HG03442 (cell line): ENCODE measurements around the gene UNC13A.

Experiments
- ATAC-seq: cut with Tn5 transposase; IDR thresholded peaks from one replicate; pipeline ENCODE4 v1.9.1; 2021; ENCODE audit warnings: mild to moderate bottlenecking, moderate library complexity; ENCODE audit not compliant: unreplicated experiment

UNC13A gene

DNA sequence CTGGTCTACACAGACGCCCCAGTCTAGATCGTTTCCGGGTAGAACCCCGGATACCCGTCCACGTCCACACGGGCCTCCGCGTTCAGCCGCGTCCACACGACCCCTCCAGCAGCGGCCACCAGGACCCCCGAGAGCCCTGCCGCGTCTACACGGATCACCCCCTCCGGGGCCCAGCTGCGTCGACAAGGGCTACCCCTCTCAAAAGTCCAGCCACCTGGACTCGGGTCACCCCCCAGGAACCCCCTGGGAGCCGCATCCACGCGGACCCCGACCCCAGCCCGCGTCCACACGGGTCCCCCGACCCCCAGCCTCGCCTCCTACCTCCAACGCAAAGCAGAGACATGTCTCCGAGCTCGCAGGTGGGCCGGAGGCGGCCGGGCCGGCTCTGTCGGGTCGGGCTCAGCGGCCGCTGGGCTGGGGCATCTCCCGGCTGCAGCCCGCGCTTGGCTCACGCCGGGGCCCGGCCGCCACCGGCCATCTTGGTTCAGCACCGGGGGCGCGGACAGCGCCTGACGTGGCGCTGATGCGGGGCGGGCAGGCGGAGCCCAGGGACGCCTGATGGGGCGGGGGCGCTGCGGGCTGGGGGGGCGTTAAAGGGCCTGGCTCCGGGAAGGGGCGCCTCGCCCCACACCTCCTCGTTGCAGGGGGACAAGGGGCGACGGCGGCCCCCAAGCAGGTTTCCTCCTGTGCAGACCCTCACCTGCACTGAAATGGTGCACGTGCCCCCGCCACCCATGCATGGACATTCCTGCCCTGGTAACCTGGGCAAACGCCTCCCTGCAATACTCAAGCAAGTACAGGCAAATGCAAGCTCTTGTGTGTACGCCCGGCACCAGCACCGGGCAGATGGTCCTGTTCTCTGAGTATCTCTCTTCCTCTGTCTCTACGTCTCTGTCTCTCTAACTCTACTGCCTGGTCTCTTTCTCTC is at the start of gene UNC13A:
TSS of gene UNC13A (minus strand) at position 498 of the 928 bp plus-strand sequence. CDS start at position 343, 155 bp downstream.
- ATAC-seq: no peak

DNA sequence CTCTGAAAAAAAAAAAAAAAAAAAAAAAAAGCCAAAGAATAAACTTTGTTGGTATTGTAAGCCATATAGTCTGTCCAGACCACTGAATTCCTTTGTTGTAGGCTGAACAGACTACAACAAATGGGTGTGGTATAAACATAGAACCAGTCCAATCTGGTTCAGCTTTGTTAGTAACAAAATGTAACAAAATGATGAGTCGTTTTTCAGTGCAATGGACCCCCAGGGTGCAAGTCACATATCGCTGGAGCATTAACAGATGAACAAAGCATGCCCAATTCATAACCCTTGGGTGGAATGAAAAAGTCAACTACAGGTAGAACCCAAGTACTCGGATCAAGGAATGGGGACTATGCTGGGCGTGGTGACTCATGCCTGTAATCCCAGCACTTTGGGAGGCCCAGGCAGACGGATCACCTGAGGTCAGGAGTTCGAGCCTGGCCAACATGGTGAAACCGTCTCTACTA is 49.6 kb upstream of the UNC13A start:
- ATAC-seq: no peak

DNA sequence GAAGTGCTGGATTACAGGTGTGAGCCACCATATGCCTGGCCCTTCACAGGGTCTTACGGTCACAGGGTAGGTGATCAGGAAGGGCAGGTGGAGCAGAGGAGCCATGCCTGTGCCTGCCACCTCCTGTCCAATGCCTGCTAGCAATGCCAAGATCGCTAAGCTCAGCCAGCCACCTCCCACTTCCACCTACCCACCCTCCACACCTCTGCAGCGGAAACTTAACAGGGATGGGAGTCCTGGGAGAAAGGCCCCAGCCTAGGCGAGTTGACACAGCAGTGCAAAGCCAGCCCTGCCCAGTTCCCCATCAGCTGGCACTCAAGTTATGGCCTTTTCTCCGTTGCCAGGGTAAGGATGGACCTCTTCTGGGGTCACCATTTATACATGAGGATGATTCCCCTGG is 47.3 kb upstream of the UNC13A start:
- ATAC-seq: no peak

DNA sequence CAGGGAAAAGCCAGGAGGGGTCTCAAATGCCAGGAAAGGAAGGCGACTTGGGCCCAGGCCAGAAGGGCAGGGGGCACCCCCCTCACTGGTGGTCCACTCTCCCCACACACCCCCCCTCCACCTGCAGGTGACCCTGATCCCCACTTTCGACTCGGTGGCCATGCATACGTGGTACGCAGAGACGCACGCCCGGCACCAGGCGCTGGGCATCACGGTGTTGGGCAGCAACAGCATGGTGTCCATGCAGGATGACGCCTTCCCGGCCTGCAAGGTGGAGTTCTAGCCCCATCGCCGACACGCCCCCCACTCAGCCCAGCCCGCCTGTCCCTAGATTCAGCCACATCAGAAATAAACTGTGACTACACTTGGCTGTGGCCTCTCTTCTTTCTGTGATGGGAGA is 46.0 kb upstream of the UNC13A start:
- ATAC-seq: no peak

DNA sequence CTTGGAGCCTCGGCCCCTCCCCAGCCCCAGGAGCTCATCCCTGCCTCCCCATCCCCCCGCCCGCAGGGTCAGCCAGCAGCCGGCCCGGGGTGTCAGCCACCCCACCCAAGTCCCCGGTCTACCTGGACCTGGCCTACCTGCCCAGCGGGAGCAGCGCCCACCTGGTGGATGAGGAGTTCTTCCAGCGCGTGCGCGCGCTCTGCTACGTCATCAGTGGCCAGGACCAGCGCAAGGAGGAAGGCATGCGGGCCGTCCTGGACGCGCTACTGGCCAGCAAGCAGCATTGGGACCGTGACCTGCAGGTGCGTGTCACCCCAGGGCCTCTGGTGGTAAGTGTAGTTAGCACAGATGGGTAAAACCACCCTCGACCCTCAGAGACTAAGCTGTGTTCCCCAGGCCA is 45.0 kb upstream of the UNC13A start:
- ATAC-seq: no peak

DNA sequence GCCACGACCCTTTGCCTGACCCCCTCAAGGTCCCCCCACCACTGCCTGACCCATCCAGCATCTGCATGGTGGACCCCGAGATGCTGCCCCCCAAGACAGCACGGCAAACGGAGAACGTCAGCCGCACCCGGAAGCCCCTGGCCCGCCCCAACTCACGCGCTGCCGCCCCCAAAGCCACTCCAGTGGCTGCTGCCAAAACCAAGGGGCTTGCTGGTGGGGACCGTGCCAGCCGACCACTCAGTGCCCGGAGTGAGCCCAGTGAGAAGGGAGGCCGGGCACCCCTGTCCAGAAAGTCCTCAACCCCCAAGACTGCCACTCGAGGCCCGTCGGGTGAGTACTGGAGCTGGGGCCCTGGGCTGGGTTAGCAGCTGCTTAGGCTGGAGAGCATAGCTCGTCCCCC is 39.7 kb upstream of the UNC13A start:
- no peak for ATAC-seq

DNA sequence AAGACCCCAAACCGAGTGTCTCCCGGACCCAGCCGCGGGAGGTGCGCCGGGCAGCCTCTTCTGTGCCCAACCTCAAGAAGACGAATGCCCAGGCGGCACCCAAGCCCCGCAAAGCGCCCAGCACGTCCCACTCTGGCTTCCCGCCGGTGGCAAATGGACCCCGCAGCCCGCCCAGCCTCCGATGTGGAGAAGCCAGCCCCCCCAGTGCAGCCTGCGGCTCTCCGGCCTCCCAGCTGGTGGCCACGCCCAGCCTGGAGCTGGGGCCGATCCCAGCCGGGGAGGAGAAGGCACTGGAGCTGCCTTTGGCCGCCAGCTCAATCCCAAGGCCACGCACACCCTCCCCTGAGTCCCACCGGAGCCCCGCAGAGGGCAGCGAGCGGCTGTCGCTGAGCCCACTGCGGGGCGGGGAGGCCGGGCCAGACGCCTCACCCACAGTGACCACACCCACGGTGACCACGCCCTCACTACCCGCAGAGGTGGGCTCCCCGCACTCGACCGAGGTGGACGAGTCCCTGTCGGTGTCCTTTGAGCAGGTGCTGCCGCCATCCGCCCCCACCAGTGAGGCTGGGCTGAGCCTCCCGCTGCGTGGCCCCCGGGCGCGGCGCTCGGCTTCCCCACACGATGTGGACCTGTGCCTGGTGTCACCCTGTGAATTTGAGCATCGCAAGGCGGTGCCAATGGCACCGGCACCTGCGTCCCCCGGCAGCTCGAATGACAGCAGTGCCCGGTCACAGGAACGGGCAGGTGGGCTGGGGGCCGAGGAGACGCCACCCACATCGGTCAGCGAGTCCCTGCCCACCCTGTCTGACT is 39.0 kb upstream of the UNC13A start:
- ATAC-seq: no peak

DNA sequence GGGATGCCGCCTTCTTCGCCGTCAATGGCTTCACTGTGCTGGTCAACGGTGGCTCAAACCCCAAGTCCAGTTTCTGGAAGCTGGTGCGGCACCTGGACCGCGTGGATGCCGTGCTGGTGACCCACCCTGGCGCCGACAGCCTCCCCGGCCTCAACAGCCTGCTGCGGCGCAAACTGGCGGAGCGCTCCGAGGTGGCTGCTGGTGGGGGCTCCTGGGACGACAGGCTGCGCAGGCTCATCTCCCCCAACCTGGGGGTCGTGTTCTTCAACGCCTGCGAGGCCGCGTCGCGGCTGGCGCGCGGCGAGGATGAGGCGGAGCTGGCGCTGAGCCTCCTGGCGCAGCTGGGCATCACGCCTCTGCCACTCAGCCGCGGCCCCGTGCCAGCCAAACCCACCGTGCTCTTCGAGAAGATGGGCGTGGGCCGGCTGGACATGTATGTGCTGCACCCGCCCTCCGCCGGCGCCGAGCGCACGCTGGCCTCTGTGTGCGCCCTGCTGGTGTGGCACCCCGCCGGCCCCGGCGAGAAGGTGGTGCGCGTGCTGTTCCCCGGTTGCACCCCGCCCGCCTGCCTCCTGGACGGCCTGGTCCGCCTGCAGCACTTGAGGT is 38.1 kb upstream of the UNC13A start:
- ATAC-seq: no peak

DNA sequence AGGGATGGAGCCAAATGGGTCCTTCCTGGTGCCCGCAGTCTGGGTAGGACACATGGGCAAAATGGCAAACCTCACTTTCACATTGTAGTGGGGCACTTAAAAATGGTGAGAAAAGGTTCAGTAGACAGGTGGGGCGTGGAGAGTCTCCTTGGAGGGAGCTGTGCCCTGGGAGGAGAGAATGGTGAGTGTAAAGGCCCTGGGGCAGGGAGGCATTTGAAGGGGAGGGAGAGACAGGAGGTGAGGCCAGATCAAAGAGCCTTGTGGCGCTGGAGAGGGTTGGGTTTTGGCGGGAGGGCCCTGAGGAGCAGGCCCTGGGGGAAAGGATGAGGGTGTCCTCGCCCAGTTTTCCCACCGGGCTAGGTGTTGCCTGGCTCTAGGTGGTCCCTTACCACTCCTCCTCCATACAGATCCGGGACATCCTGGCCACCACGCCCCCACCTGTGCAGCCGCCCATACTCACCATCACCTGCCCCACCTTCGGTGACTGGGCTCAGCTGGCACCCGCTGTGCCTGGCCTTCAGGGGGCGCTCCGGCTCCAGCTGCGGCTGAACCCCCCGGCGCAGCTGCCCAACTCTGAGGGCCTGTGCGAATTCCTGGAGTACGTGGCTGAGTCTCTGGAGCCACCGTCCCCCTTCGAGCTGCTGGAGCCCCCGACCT is 37.4 kb upstream of the UNC13A start:
- no peak for ATAC-seq

DNA sequence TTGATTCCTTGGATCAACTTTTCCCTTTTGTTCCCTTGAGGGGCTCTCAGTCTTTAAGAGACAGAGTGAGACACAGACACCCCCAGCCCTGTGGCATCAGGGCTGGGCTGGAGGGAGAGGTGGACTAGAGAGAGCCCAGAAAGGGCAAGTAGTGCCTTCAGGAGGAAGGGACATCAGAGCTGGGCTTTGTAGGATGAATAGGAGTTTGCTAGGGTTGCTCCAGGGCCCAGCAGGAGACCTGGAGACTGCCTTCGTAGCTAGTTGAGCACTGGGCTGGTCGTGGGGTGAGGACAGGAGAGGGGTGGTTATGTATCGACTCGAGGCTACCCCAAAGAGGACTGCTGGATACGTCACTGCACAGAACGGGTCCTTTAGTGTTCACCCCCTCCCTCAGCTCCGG is 36.5 kb upstream of the UNC13A start:
- no peak for ATAC-seq

DNA sequence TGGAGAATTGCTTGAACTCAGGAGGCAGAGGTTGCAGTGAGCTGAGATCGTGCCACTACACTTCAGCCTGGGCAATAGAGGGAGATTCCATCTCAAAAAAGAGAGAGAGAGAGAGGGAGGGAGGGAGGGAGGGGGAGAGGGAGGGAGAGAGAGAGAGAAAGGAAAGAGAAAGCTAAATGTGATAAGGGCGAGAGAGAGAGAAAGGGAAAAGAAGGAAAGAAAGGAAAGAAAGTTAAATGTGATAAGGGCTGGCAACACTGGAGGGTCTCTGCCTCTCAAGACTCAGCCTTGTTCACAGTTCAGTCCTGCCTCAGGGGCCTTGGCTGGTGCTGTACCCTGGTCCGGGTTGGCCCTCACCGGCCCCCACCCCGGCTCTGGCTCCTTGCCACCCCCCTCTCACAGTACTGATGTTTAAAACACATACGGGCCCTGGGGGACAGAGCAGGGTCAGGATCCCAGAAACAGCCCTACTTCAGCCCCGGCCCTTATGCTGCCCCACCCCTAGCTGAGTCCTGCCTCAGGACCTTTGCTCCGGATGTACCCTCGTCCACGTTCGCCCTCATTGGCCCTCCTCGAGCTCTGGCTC is 34.6 kb upstream of the UNC13A start:
- ATAC-seq: no peak

DNA sequence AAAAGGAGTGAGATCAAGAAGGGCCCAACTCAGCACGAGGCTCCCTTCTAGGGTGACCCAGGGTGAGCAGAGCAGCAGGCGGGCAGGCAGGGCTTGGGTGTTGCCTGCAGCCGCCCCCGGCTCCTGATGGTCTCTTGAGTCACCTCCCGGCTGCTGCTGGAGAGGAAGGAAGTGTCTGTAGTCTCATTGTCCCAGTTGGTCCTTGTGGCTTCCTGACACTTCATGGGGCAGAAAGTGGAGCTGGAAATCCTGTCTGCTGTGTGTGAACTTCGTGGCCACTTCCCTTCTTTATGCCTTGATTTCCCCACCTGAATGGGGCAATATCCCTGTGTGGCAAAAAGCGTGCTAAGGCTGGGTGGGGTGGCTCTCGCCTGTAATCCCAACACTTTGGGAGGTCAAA is 33.7 kb upstream of the UNC13A start:
- ATAC-seq: no peak

DNA sequence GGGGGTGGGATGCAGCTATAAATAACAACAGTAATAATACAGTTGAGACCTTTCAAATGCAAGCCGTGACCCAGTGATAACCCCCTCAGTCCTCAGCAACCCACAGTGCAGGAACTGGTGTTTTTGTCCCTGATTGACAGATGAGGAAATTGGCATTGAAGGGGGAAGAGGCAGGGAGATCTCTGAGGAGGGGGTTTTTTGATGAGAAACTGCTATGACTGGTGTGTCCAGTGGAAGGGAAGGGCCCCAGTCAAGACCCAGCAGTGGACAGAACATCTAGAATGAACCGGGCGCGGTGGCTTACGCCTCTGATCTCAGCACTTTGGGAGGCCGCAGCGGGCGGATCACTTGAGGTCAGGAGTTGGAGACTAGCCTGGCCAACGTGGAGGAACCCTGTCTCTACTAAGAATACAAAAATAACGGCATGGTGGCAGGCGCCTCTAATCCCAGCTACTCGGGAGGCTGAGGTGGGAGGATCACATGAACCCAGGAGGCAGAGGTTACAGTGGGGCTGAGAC is 33.0 kb upstream of the UNC13A start:
- ATAC-seq: no peak

DNA sequence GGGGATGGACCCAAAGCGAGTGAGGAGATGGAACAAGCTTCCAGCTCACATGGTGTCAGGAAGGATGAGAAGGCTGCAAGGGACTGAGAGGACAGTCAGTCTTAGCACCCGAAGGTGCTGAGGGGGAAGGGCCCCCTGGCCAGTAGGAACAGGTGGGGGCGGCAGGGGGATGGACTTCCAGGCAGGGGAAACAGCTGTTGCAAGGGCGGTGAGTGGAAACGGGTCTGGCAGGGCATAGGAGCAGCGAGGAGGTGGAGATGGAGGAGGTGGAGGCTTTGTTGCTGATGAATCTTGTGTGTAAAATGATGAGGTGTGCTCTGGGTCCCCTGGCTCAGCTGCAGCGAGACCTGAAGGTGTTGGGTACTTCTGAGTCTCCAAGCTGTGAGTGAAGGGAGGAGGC is 32.3 kb upstream of the UNC13A start:
- ATAC-seq: no peak

DNA sequence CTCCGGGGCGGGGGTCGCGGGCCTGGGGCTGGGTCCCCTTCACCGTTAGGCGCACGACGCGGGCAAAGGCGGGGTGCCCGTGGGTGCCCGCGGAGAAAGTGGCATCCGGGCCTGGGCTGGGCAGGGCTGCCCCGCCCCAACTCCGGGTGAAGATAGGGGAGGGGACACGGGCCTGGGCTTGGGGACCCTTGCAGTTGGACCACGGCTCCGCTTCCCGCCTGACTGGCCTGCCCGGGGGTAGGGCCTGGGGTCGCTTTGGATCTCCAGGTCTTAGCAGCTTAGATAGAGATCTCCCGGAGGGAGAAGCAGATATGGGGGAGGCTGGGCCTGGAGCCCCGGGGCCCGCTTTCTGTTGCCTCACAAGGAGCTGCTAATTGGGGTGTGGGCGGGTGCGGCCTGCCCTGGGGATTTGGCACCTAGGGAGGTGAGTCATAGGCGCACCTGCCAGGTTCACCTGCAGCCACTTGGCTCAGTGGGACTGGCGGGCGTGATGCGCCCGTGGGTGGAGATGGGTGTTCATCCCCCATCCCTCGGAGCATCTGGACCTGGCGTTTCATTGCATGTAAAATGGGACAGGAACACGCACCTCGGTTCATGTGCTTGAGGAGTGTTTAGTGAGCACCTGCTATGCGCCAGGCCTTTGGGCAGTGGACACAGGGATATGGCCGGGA is 31.7 kb upstream of the UNC13A start:
- ATAC-seq: peak; percentile 27

DNA sequence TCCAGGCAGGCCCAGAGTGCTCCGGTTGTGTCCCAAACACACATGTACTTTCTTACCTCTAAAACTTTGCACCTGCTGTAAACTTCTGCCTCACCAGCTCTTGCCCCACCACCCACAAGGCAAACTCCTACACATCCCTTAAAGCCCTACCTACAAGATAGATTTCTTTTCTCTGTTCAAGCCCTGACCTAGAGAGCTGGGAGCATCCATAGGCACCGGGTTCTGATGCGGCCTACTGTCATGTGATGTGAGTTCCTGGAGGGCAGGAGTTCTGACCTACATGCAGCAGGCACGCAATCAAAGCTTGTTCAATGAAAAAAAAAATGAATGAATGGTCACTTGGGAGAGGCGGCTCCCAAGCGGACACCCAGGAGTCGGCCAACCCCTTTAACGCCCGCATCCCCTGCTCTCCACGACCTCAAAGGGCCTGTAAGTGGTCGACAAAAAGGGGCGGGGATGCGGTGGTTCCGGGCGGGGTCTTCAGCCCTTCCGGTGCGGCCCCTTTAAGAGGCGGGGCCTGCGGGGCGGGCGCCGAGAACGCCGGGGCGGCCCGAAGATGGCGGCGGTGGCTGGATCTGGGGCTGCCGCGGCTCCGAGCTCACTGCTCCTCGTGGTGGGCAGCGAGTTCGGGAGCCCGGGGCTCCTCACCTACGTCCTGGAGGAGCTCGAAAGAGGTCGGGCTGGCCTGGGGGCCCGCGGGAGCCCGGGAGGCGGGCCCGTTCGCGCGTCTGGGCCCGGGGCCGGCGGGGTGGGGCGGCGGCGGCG is 31.0 kb upstream of the UNC13A start, which contains the start of gene MAP1S:
TSS of gene MAP1S (plus strand) at position 534 of the 765 bp plus-strand sequence. CDS start at position 557, 23 bp downstream.
- ATAC-seq: peak; percentile 67

DNA sequence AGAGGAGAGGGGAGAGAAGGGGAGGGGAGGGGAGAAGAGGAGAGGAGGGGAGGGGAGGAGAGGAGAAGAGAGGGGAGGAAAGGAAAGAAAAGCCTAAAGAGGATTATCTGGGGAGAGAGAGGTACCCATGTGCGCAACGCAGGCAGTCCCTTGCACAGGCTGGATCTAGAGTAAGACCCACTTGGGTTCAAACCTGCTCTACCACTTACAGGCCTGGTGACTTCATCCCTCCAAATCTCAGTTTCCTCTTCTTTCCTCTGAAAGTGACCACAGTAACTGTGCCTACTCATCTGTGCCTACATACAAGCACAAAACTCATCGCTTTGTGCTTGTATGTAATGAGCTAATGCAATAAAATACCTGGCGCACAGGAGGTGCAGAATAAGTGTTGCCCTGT is 30.4 kb upstream of the UNC13A start:
- ATAC-seq: no peak

DNA sequence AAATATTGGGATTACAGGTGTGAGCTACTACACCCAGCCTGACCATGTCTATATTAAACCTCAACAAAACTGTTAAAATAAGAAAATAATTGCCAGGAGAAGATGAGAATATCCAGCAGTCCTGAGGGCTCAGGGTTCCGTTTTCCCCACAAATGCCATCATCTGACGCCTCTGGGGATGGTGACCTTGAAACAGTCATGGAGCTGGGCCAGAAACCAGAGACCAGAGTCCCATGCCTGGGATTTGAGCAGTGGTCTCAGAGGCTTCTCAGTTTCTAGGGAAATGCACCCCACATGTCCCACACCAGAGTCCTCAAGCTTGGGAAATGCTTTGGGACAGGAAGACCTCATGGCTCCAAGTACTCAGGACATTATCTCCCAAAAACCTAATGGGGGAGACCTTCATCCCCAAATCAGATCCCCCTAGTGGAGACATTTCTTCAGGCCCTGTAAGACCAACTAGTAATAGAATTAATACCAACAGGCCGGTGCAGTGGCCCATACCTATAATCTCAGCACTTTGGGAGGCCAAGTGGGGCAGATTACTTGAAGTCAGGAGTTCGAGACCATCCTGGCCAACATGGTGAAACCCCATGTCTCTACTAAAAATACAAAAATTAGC is 28.3 kb upstream of the UNC13A start:
- ATAC-seq: no peak
